ENCODE results near the gene NSUN7.

GRCh38 chr4:40858962-40859361 lies 109.2 kb downstream of the NSUN7 start:
- TF ChIP-seq CTCF (conservative IDR thresholded peaks at IDR 0.05 in 1 of 2, IDR thresholded peaks at IDR 0.05 in 1 of 2; ENCODE audit: low read depth in 1 of 2, low read length in 2 of 2) (no peak), EZH2 (IDR thresholded peaks at IDR 0.05; ENCODE audit: low read length, missing control alignments) (no peak)

Data from fibroblast of lung (primary cell).